ENCODE measurements around the gene CNTNAP1. TPM values are rescaled to one million over a fixed set of nuclear protein-coding genes. Genes with fewer than 3 reads are reported as not detected.
A peak's percentile ranks its signal among the peaks of the same experiment; 100 is the strongest.

The CNTNAP1 gene
- total and polyA plus RNA-seq, 11 donors = 1.3 to 17.9 (median 3.1) TPM

DNA sequence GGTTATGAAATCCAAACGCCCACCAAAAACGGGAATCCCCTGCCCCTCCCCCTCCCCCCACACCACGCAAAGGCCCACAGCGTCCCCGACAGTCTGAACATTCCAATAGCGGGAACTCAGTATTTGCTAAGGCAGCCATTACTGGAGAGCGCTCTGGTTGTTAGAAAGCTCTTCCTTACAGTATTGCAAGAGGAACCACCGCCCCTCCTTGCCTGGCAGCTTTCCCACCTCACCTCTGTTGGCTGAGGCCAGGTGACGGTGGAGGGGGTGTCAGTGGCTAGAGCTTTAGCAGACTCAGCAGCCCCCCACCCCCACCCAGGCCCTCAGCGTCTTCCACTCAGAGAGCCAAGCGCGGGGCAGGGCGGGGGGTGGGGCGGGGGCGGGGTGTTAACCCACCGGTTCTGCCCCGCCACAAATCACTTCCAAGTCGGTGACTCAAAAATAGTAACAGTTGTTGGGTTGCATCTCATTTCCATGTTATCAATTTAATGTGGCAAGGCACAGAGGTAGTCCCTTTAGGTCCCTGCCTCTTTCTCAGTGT, 3.3 kb upstream of the CNTNAP1 start:
- peak in 2 of 5 donors; percentile 52 to 66 for DNase-seq
- TF ChIP-seq POLR2A (IDR thresholded peaks at IDR 0.05) = no peak
- TF ChIP-seq, protein P1, sequence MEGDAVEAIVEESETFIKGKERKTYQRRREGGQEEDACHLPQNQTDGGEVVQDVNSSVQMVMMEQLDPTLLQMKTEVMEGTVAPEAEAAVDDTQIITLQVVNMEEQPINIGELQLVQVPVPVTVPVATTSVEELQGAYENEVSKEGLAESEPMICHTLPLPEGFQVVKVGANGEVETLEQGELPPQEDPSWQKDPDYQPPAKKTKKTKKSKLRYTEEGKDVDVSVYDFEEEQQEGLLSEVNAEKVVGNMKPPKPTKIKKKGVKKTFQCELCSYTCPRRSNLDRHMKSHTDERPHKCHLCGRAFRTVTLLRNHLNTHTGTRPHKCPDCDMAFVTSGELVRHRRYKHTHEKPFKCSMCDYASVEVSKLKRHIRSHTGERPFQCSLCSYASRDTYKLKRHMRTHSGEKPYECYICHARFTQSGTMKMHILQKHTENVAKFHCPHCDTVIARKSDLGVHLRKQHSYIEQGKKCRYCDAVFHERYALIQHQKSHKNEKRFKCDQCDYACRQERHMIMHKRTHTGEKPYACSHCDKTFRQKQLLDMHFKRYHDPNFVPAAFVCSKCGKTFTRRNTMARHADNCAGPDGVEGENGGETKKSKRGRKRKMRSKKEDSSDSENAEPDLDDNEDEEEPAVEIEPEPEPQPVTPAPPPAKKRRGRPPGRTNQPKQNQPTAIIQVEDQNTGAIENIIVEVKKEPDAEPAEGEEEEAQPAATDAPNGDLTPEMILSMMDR (IDR thresholded peaks at IDR 0.05) = peak in 1 of 12 donors; percentile 6
- ATAC-seq = no peak
- 2 to 4% (median 3%) methylated on average over 10 to 18 of the region's 18 CpGs for WGBS, 4 donors
- Histone ChIP-seq H3K4me3 (peak overlapping the region; percentile 19 to 97 (median 85)), H3K36me3 (no peaks in the 10 kb centered on the region), H3K9me3 (no peaks in the 10 kb centered on the region), H3K4me1 (peaks cover 2 to 90% (median 70%) of the 10 kb centered on the region in 12 donors), H3K27me3 (peaks cover 0 to 29% (median 0%) of the 10 kb centered on the region in 9 donors), H3K27ac (peak overlapping the region; percentile 76 to 99 (median 96))
- intact Hi-C loops (cut with DNase I) = loop anchor here in 9 of 10 donors (1.0 to 10.0 kb wide), 7 partner anchors 60 to 102 kb away; partner anchors contain the start of genes RETREG3 (in 3 of the 9), TUBG1 (in 3 of the 9) and PSMC3IP (in 2 of the 9)

DNA sequence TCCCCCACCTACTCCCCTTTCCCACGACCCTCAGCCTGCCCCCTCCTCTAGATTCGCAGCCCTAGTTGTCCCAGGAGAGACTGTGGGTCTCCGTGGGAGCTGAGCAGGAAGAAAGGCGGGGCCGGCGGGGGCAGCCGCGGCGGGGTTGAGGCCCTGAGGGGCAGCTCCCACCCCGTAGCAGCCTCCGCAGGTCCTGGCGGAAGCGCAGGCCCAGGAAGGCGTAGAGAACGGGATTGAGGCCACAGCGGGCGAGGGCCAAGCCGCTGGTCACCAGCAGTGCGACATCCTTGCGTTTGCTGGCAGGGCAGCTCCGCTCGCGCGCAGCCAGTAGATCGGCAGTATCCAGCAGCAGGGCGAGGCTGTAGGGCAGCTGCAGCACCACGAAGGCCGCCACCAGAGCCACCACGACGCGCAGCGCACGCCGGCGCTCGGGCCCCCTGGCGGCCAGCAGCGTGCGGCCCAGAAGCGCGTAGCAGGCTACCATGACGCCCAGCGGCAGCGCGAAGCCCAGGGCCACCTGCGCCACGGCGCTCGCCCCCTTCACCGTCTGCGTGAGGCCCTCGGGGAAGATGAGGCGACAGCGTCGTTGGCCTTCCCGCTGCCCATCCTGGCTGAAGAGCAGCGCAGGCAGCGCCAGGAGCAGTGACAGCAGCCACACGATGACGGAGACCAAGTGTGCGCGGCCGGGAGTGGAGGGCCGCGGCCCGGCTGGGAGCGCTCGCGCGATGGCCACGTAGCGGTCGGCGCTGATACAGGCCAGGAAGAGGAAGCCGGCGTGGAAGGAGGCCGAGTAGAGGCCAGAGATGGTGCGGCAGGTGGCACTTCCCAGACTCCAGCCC, 2.6 kb upstream of the CNTNAP1 start:
- H3K4me3 ChIP-seq = peak overlapping the region; percentile 19 to 97 (median 85)
- ATAC-seq (peak; percentile 5 to 50 (median 40)), DNase-seq (peak; percentile 79 to 92 (median 85))
- H3K36me3 ChIP-seq = peaks cover 0 to 2% (median 0%) of the 10 kb centered on the region in 9 donors
- TF ChIP-seq, protein P1 (IDR thresholded peaks at IDR 0.05) = peak; percentile 82 to 98 (median 92)
- peak in 1 of 2 donors; percentile 43 for TF ChIP-seq POLR2A (IDR thresholded peaks at IDR 0.05)
- H3K4me1 ChIP-seq = peaks cover 2 to 85% (median 66%) of the 10 kb centered on the region in 12 donors
- intact Hi-C loops (cut with DNase I) = loop anchor here (1.0 to 10.0 kb wide), 8 partner anchors 61 to 102 kb away; partner anchors contain the start of genes RETREG3 (in 5 of the 10), TUBG1 (in 5 of the 10) and PSMC3IP (in 2 of the 10)
- 1 to 4% (median 3%) methylated on average over 16 to 78 of the region's 78 CpGs for WGBS, 4 donors
- peak overlapping the region; percentile 76 to 99 (median 96) for H3K27ac ChIP-seq
- H3K9me3 ChIP-seq = no peaks in the 10 kb centered on the region
- H3K27me3 ChIP-seq = peaks cover 0 to 25% (median 0%) of the 10 kb centered on the region in 9 donors

- WGBS, 4 donors = 39 to 49% (median 46%) methylated on average over 17 to 20 of the region's 20 CpGs
- Histone ChIP-seq H3K27me3 (peaks cover 0 to 22% (median 0%) of the 10 kb centered on the region in 9 donors), H3K9me3 (no peaks in the 10 kb centered on the region), H3K4me3 (peak overlapping the region in 11 of 12 donors; percentile 35 to 97 (median 88)), H3K36me3 (peaks cover 0 to 8% (median 4%) of the 10 kb centered on the region in 9 donors), H3K27ac (peak overlapping the region; percentile 76 to 99 (median 96)), H3K4me1 (peaks cover 2 to 78% (median 61%) of the 10 kb centered on the region in 12 donors)
- intact Hi-C loops (cut with DNase I) = loop anchor here in 3 of 10 donors (5.0 to 10.0 kb wide), 2 partner anchors 73 to 96 kb away; partner anchors contain the start of genes RETREG3 (in 3 of the 3) and TUBG1 (in 3 of the 3)
- DNase-seq (peak in 4 of 5 donors; percentile 42 to 72 (median 52)), ATAC-seq (no peak)
- TF ChIP-seq POLR2A (IDR thresholded peaks at IDR 0.05) = no peak
- TF ChIP-seq, protein P1 (IDR thresholded peaks at IDR 0.05) = no peak
These were observed 2.0 kb upstream of the CNTNAP1 start for GRCh38 chr17:42680331-42680808.
